Mesenchymal stem cell (in vitro differentiated cells and primary cell): ENCODE results near the gene SSBP4.

Experiments
- DNase-seq: peaks from one replicate; pipeline ENCODE4 v3.0.0-alpha.2; 2013
- H2AFZ ChIP-seq: one replicate; pipeline ENCODE4 v1.6.1; 2013; ENCODE audit warnings: low read depth, mild to moderate bottlenecking, control low read depth, inconsistent platforms, low read length, moderate library complexity
- H2AK5ac ChIP-seq: 2 replicates; pipeline ENCODE4 v1.6.1; 2013; ENCODE audit warnings: low read length, moderate library complexity, mild to moderate bottlenecking, inconsistent platforms; ENCODE audit not compliant: severe bottlenecking
- H2BK120ac ChIP-seq: one replicate; pipeline ENCODE4 v1.6.1; 2013; ENCODE audit warnings: low read depth, mild to moderate bottlenecking, inconsistent platforms, low read length, moderate library complexity
- H2BK12ac ChIP-seq, 2 experiments: one replicate each; pipeline ENCODE4 v1.6.1; 2013; ENCODE audit warnings: inconsistent platforms in 2 of 2, low read length in 2 of 2, mild to moderate bottlenecking in 2 of 2, moderate library complexity in 2 of 2, control low read depth in 1 of 2
- H2BK15ac ChIP-seq: one replicate; pipeline ENCODE4 v1.6.1; 2013; ENCODE audit warnings: mild to moderate bottlenecking, low read depth, inconsistent platforms; ENCODE audit not compliant: poor library complexity, severe bottlenecking
- H2BK5ac ChIP-seq: 2 replicates; pipeline ENCODE4 v1.6.1; 2013; ENCODE audit warnings: low read depth, mild to moderate bottlenecking, low read length, control low read depth, inconsistent platforms; ENCODE audit not compliant: poor library complexity, severe bottlenecking
- H3K14ac ChIP-seq, 2 experiments: one replicate each; pipeline ENCODE4 v1.6.1; 2013; ENCODE audit warnings: inconsistent platforms in 2 of 2, low read length in 2 of 2, control low read depth in 1 of 2, mild to moderate bottlenecking in 1 of 2, moderate library complexity in 1 of 2
- H3K18ac ChIP-seq, 2 experiments: one replicate each; pipeline ENCODE4 v1.6.1; 2013; ENCODE audit warnings: inconsistent platforms in 2 of 2, low read length in 2 of 2, control low read depth in 1 of 2, low read depth in 1 of 2, mild to moderate bottlenecking in 1 of 2
- H3K23ac ChIP-seq, 2 experiments: one replicate each; pipeline ENCODE4 v1.6.1; 2013; ENCODE audit warnings: inconsistent platforms in 2 of 2, low read length in 2 of 2, mild to moderate bottlenecking in 2 of 2, moderate library complexity in 2 of 2, control low read depth in 1 of 2
- H3K27ac ChIP-seq: 2 replicates; pipeline ENCODE4 v1.5.1; 2013; ENCODE audit warnings: mild to moderate bottlenecking, moderate library complexity, low read length, control low read depth, inconsistent platforms; ENCODE audit not compliant: poor library complexity, severe bottlenecking
- H3K27me3 ChIP-seq, 2 experiments: 2 replicates each; pipeline versions ENCODE4 v1.6.1 to v1.7.0; 2013; ENCODE audit warnings: low read length in 2 of 2, mild to moderate bottlenecking in 2 of 2, moderate library complexity in 2 of 2, control low read depth in 1 of 2, inconsistent platforms in 1 of 2; ENCODE audit not compliant: control insufficient read depth in 1 of 2, insufficient read depth in 1 of 2
- H3K36me3 ChIP-seq, 2 experiments: 2 replicates each; pipeline versions ENCODE4 v1.6.1 to v1.7.0; 2013; ENCODE audit warnings: low read length in 2 of 2, control low read depth in 1 of 2, inconsistent platforms in 1 of 2, low read depth in 1 of 2, mild to moderate bottlenecking in 1 of 2; ENCODE audit not compliant: insufficient read depth in 2 of 2, control insufficient read depth in 1 of 2
- H3K4ac ChIP-seq, 2 experiments: one replicate each; pipeline ENCODE4 v1.6.1; 2013; ENCODE audit warnings: inconsistent platforms in 2 of 2, low read length in 2 of 2, mild to moderate bottlenecking in 2 of 2, moderate library complexity in 2 of 2, control low read depth in 1 of 2, low read depth in 1 of 2
- H3K4me1 ChIP-seq: 2 replicates; pipeline ENCODE4 v1.6.1; 2013; ENCODE audit warnings: low read depth, low read length, control low read depth; ENCODE audit not compliant: control insufficient read depth, insufficient read depth
- H3K4me2 ChIP-seq: 2 replicates; pipeline ENCODE4 v1.6.1; 2013; ENCODE audit warnings: low read length, mild to moderate bottlenecking, inconsistent platforms; ENCODE audit not compliant: poor library complexity, severe bottlenecking
- H3K4me3 ChIP-seq, 2 experiments: 2 replicates each; pipeline versions ENCODE4 v1.5.1 to v1.7.0; 2013; ENCODE audit warnings: low read length in 2 of 2, mild to moderate bottlenecking in 2 of 2, control low read depth in 1 of 2, low read depth in 1 of 2; ENCODE audit not compliant: insufficient read depth in 1 of 2
- H3K79me1 ChIP-seq: replicated peaks from 2 replicates; pipeline ENCODE4 v1.6.1; 2013; ENCODE audit warnings: mild to moderate bottlenecking, control low read depth, low read length, inconsistent platforms; ENCODE audit not compliant: poor library complexity, severe bottlenecking
- H3K9ac ChIP-seq: 2 replicates; pipeline ENCODE4 v1.7.0; 2013; ENCODE audit warnings: mild to moderate bottlenecking, low read length, moderate library complexity
- H3K9me3 ChIP-seq: 2 replicates; pipeline ENCODE4 v1.7.0; 2013; ENCODE audit warnings: mild to moderate bottlenecking, low read length; ENCODE audit not compliant: control insufficient read depth
- H4K8ac ChIP-seq: one replicate; pipeline ENCODE4 v1.6.1; 2013; ENCODE audit warnings: inconsistent platforms, mild to moderate bottlenecking, low read length, moderate library complexity
- H4K91ac ChIP-seq: one replicate; pipeline ENCODE4 v1.6.1; 2013; ENCODE audit warnings: mild to moderate bottlenecking, low read length, inconsistent platforms
- WGBS: methylation state at CpG from one replicate; pipeline ENCODE4 v1.1.7; 2013; ENCODE audit warnings: mixed read lengths; 5-methylcytosine and 5-hydroxymethylcytosine counted together

SSBP4 gene

DNA sequence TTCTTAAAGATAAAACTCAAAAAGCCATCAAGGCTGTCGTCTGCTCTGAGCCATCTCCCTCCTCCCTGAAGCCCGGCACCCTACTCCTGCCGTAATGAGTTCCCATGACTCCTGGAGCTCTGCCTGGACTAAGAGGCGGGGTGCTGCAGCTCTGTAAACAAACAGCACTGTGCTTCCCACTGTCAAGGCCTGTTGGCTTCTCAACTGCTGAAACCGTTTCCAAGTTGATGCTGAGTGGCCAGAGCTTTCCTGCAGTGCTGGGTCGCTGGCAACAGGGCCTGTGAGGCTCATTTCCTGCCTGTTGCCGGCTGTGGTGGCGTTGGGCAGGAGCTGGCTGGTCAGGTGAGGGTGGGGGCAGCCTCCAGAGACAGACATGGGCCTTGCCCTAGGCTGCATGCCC is 45.4 kb downstream of the SSBP4 start:
- DNase-seq, result peak; percentile 95
- no peak overlapping the region for H3K4me3 ChIP-seq
- H4K8ac ChIP-seq, result peak overlapping the region; percentile 47
- peaks cover 45 to 46% of the 10 kb centered on the region in 2 experiments for H3K36me3 ChIP-seq
- no peak overlapping the region for H2BK5ac ChIP-seq
- no peak overlapping the region for H3K4me2 ChIP-seq
- H2AK5ac ChIP-seq, result no peak overlapping the region
- peak overlapping the region; percentile 60 to 84 for H3K18ac ChIP-seq
- peak overlapping the region; percentile 48 for H3K27ac ChIP-seq
- H3K79me1 ChIP-seq, result peaks cover 29% of the 10 kb centered on the region
- no peak overlapping the region for H3K23ac ChIP-seq
- H3K4me1 ChIP-seq, result peaks cover 71% of the 10 kb centered on the region
- no peak overlapping the region for H2AFZ ChIP-seq
- peak overlapping the region; percentile 29 for H2BK120ac ChIP-seq
- no peaks in the 10 kb centered on the region for H3K9me3 ChIP-seq
- H2BK15ac ChIP-seq, result peak overlapping the region; percentile 85
- H2BK12ac ChIP-seq, result peak overlapping the region; percentile 60 to 93
- WGBS, result 8% methylated on average over 7 of the region's 8 CpGs
- H3K4ac ChIP-seq, result peak overlapping the region; percentile 18 to 76
- H3K27me3 ChIP-seq, result no peaks in the 10 kb centered on the region
- peak overlapping the region in 1 of 2 experiments; percentile 57 for H3K14ac ChIP-seq
- peak overlapping the region; percentile 50 for H3K9ac ChIP-seq
- H4K91ac ChIP-seq, result peak overlapping the region; percentile 60

DNA sequence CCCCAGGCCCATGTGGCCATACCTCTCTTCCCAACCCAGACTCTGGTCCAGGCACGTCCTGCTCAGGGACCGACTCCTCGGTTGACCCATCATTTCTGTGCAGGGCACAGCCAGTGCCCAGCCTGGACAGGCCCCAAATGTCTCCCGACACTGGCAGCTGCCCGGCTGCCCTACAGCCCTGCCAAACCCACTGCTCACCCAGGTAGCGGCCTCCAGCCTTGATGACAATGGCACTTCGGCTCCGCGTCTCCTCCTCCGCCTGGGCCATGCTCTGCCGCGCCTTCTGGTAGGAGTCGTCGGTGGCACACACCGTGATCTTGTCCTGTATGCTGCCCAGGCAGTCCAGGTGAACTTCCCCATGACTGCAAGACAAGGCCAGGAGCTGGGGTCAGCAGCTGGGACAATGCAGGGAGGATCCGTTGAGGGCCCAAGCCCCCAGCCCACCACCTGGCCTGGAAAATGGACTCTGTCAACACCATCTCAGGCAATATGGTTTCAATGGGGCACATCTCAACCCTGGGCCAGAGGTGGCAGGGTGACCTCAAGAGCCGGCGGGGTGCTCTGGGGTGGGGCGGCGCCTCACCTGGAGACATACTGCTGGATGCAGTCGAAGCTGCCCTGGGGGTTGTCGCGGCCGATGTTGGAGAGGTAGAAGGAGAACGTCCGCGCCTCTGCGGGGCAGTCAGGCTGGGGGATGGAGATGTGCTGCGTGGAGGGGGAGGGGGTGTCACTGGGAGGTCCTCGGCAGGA is 46.2 kb downstream of the SSBP4 start:
- H3K14ac ChIP-seq, result peak overlapping the region in 1 of 2 experiments; percentile 57
- peak overlapping the region; percentile 29 for H2BK120ac ChIP-seq
- H3K27me3 ChIP-seq, result no peaks in the 10 kb centered on the region
- H3K36me3 ChIP-seq, result peaks cover 45 to 50% of the 10 kb centered on the region in 2 experiments
- no peak for DNase-seq
- H3K4ac ChIP-seq, result peak overlapping the region; percentile 18 to 76
- H3K4me2 ChIP-seq, result no peak overlapping the region
- no peak overlapping the region for H3K23ac ChIP-seq
- no peak overlapping the region for H2AFZ ChIP-seq
- peak overlapping the region; percentile 60 to 93 for H2BK12ac ChIP-seq
- peak overlapping the region; percentile 47 for H4K8ac ChIP-seq
- H3K4me1 ChIP-seq, result peaks cover 73% of the 10 kb centered on the region
- peak overlapping the region; percentile 46 for H3K27ac ChIP-seq
- H3K4me3 ChIP-seq, result no peak overlapping the region
- H3K9ac ChIP-seq, result peak overlapping the region; percentile 50
- peak overlapping the region; percentile 60 to 84 for H3K18ac ChIP-seq
- 94% methylated on average over 22 of the region's 30 CpGs for WGBS
- H2BK15ac ChIP-seq, result peak overlapping the region; percentile 85
- peak overlapping the region; percentile 60 for H4K91ac ChIP-seq
- H2BK5ac ChIP-seq, result no peak overlapping the region
- peak overlapping the region; percentile 11 for H2AK5ac ChIP-seq
- H3K9me3 ChIP-seq, result no peaks in the 10 kb centered on the region
- peaks cover 29% of the 10 kb centered on the region for H3K79me1 ChIP-seq

DNA sequence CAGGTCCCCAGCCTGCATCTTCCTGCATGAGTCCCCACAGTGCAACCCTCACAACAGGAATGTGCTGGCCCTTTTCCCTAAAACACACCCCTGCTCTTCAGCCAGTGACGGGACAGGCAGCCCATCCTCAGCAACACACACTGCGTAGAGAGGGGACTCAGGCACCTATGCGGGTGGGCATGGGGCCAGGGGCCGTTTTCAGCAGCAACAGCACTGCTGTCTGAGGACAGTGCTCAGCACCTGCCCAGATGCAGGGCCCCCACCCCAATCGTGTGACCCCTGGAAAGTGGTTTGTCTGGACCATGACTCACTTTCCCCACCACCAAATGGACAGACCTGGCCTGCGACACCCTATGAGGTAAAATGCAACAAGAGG is 46.8 kb downstream of the SSBP4 start:
- Histone ChIP-seq H3K27me3 (no peaks in the 10 kb centered on the region), H3K27ac (no peak overlapping the region), H3K4me1 (peaks cover 72% of the 10 kb centered on the region), H4K91ac (no peak overlapping the region), H3K4ac (no peak overlapping the region), H3K36me3 (peaks cover 45 to 50% of the 10 kb centered on the region in 2 experiments), H3K79me1 (peaks cover 33% of the 10 kb centered on the region), H3K4me3 (no peak overlapping the region), H3K9me3 (no peaks in the 10 kb centered on the region), H2BK15ac (no peak overlapping the region), H3K14ac (no peak overlapping the region), H3K9ac (no peak overlapping the region), H2AFZ (no peak overlapping the region), H2BK120ac (no peak overlapping the region), H2BK5ac (no peak overlapping the region), H2BK12ac (peak overlapping the region; percentile 62 to 93), H3K18ac (peak overlapping the region in 1 of 2 experiments; percentile 14), H3K23ac (no peak overlapping the region), H3K4me2 (no peak overlapping the region), H4K8ac (peak overlapping the region; percentile 36), H2AK5ac (no peak overlapping the region)
- DNase-seq, result no peak
- WGBS, result 96% methylated on average over 6 of the region's 6 CpGs

DNA sequence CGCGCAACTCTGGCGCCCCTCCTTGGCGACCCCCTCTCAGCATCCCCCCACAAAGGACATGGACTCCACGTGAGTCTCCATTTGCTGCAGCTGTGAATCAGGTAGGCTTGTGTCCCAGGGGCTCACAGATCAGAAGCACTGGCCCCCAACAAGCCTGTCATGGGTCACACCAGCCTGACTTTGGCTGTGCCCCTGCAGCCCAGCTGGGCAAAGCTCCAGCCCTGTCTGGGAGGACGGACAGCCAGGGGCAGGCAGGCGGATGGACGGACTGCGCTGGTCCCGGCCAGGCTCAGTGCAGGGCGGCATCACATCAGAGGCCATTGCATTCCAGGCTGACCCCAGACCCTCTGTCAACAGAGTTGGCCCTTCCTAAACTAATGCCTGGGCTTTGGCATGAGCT is 47.2 kb downstream of the SSBP4 start:
- WGBS, result 96% methylated on average over 11 of the region's 11 CpGs
- H3K4ac ChIP-seq, result no peak overlapping the region
- H3K9me3 ChIP-seq, result no peaks in the 10 kb centered on the region
- H3K27ac ChIP-seq, result no peak overlapping the region
- no peak overlapping the region for H2BK120ac ChIP-seq
- H4K8ac ChIP-seq, result peak overlapping the region; percentile 36
- no peaks in the 10 kb centered on the region for H3K27me3 ChIP-seq
- peaks cover 68% of the 10 kb centered on the region for H3K4me1 ChIP-seq
- no peak overlapping the region for H2AFZ ChIP-seq
- H3K79me1 ChIP-seq, result peaks cover 31% of the 10 kb centered on the region
- peaks cover 45 to 46% of the 10 kb centered on the region in 2 experiments for H3K36me3 ChIP-seq
- no peak overlapping the region for H3K9ac ChIP-seq
- H2BK5ac ChIP-seq, result no peak overlapping the region
- no peak for DNase-seq
- no peak overlapping the region for H2AK5ac ChIP-seq
- no peak overlapping the region for H3K14ac ChIP-seq
- peak overlapping the region; percentile 77 for H4K91ac ChIP-seq
- H3K18ac ChIP-seq, result peak overlapping the region; percentile 14 to 82
- no peak overlapping the region for H3K23ac ChIP-seq
- H3K4me3 ChIP-seq, result no peak overlapping the region
- no peak overlapping the region for H3K4me2 ChIP-seq
- H2BK12ac ChIP-seq, result peak overlapping the region; percentile 62 to 93
- no peak overlapping the region for H2BK15ac ChIP-seq
